HG02852 (cell line): Measurements from ENCODE around the gene CRISPLD2.

Source experiments
- ATAC-seq: cut with Tn5 transposase; IDR thresholded peaks from one replicate; pipeline ENCODE4 v1.9.1; 2021; ENCODE audit warnings: mild to moderate bottlenecking, moderate library complexity; ENCODE audit not compliant: unreplicated experiment

The CRISPLD2 gene

DNA sequence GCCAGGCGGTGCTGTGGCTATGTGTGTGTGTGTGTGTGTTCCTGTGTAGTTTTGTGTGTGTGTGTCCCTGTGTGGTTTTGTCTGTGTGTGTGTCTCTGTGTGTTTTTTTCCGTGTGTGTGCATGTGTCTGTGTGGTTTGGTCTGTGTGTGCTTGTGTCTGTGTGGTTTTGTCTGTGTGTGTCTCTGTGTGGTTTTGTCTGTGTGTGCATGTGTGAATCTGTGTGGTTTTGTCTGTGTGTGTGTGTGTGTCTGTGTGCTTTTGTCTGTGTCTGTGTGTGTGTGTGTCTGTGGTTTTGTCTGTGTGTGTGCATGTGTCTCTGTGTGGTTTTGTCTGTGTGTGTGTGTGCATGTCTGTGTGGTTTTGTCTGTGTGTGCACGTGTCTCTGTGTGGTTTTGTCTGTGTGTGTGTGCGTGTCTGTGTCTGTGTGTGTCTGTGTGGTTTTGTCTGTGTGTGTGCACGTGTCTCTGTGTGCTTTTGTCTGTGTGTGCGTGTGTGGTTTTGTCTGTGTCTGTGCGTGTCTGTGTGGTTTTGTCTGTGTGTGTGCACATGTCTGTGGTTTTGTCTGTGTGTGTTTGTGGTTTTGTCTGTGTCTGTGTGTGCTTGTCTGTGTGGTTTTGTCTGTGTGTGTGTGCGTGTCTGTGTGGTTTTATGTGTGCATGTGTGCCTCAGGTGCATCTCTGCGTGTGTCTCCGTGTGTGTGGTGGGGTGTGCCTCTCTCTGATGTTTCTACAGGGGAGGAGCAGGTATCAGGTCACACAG is 129.2 kb downstream of the CRISPLD2 start:
- ATAC-seq, result no peak

DNA sequence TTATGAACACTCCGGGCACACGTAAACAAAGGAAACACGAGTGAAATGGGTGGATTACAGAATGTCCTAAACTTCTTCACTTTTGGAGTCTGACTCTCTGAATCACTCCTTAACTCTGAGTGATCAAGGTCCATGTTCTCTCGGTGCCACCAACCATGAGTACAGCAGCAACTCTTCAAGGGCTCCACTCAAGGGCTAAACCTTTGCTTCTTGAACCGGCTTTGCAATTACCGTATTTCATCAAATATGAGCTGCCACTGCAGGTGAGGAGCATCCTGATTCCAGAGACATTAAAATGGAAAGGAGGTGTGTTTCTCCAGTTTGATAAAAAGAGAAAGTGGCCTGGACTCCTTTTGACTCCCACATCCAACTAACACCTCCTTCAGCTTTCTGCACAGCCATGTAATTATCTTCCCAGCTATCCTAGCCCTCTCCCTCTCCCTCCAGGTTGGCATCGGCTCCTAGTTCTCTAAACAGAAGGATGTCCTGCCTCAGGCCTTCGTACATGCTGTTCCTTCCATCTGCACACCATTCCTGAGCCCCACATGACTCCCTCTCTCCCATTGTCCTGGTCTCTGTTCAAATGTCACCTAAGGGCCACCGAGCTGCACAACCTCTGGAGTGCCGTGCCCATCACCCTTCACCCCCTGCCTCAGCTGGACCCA is 130.1 kb downstream of the CRISPLD2 start:
- no peak for ATAC-seq

DNA sequence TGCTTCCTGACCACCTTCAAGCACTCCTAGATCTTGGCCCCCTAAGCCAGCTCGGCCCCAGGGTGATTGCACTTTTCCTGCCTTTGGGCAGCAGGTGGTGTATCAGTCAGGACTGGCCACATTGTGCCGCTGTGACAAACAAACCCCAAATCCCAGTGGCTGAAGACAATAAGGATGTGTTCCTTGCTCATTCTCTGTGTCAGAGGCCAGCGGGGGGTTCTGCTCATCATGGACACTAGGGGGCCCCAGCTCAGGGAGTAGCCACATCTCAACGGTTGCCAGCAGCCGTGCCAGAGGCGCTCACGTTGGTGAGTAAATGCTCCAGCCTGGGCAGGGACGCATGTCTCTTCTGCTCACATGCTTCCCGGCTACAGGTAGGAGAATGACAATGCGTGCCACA is 131.1 kb downstream of the CRISPLD2 start:
- ATAC-seq, result no peak

DNA sequence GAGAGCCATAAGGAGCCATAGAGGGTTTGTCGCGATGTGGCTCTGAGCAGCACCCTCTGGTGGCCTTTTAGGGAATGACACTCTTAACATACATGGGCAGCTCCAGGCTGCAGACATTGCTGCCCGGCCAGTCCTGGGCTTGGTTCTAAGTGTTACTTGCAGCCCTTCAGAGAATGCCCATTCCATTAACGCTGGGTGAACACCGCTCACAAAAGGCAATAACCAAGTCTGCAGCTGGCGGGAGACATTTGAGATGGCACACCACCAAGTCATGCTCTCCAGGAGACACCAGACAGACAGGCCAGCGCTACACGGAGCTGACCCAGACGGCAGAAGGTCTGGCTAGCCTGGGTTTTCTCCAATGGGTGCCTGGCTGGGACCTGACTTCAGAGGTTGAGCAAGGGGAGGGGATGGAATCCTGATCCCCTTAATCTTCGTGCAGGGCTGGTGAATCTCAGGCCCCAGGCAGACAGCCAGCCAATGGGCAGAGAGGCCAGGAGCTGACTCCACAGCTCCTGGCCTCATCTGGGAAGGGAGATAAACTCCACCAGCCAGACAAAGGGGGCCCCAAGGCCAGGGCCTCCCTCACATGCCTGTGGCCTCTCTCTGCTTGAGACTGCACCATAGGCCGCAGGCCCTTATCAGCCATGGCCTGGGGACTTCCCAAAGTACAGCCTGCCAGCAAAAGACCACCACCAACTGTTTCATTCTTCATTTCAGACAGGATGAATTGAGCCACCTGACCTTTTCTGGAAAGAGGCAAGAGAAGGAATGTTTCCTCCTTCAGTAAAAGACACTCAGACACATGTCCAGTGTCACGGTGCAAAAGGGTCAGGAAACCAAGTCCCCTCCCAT is 132.8 kb downstream of the CRISPLD2 start:
- ATAC-seq, result no peak

DNA sequence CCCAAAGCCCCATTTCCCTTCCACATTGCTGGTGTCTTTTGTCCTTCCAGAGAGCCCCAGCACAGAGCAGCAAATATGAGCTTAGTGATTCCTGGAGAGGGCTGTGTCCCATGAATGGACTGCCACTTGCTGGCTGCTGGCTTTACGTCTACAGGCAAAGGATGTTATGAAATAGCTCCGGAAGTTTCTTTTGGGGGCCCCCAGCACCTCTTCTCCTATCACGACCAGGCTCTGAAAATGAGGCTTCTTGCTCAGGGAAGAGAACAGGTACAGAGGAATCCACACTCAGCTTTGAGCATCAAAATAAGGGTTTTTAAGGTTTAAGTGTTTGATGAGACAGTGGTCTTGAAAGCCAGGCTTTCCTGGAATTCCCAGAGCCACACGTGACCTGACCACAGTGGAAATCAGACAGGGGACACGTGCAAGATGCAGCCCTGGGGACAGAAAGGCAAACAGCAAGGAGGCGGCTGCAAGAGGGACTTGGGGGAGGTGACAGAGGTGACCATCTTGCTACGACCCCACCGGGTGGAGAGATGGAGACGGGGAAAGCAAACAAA is 133.5 kb downstream of the CRISPLD2 start:
- ATAC-seq, result no peak

DNA sequence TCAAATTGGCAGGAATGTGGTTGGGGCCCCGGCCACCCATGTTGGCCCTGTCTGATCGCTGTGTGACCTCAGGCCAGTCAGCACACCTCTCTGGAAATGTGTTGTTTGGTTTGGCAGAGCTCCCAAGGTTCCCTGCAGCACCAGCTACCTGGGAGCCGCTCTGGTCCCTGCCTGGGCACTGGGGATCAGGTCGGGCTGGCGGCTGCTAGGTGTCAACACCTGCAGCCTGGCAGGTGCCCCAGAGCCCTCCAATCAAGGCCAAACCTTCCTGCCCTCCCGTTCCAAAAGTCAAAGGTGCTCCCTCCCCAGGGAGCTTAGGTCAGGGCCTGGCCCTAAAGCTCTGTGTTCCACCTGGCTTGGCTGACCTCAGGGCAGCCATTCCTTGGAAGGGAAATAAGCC is 135.6 kb downstream of the CRISPLD2 start:
- no peak for ATAC-seq

DNA sequence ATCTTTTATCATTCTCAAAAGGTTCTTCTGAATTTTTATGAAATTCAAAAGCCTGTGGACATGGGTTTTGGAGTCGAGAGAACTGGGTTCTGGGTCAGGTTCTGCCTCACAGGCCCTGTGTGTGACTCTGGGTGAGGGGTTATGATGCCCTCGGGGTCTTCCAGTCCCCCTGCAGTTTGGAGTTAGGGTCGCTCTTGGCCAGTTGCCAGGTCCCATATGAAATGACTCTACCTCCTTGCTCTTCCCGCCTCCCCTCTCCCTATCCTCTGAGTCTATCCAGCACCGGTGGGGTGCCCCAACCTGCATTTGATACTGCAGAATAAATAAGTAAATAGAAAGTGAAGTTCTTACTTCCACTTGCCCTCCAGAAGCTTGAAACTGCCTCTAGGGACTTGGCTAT is 137.4 kb downstream of the CRISPLD2 start:
- ATAC-seq, result no peak

DNA sequence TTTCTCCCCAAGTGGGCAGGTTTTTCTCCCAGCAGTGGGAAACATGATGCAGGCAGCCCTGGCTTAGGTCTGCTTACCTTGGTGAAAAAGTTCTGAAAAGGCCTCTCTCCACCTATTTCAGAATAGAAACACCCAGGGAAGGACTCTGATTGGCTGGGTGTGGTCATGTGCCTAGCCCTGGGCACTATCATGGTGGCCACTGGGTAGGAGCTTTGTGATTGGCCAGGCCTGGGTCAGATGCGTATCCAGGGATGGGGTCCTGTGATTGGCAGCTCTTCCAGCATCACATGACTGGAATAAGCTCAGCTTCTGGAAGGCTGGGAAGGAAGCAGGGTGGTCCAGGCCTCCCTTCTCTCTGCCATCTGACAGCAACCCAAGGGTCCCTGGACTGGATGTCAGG is 138.0 kb downstream of the CRISPLD2 start:
- no peak for ATAC-seq
